HG03439 (cell line): ENCODE results near the gene CLASP2.
A peak's percentile ranks its signal among the peaks of the same experiment; 100 is the strongest.
"Not testable (repeated sequence)": the region's sequence is repeated elsewhere in the genome, so short reads cannot be mapped to it uniquely, and the experiment has no call there.

Source experiments
- ATAC-seq: cut with Tn5 transposase; IDR thresholded peaks from one replicate; pipeline ENCODE4 v1.9.1; 2021; ENCODE audit warnings: mild to moderate bottlenecking, moderate library complexity; ENCODE audit not compliant: unreplicated experiment

The CLASP2 gene

GRCh38 chr3:33717866-33718594, at the start of gene CLASP2:
CLASP2 (minus strand) TSS chr3:33718254; CDS start chr3:33718002, 252 bp downstream.
- peak; percentile 92 for ATAC-seq

GRCh38 chr3:33758864-33759263, 40.8 kb upstream of the CLASP2 start:
- no peak for ATAC-seq

GRCh38 chr3:33758281-33758680, 40.2 kb upstream of the CLASP2 start:
- no peak for ATAC-seq

- ATAC-seq: not testable (repeated sequence)
Observed at GRCh38 chr3:33754391-33754790, 36.3 kb upstream of the CLASP2 start.

GRCh38 chr3:33751336-33751735, 33.3 kb upstream of the CLASP2 start:
- no peak for ATAC-seq

GRCh38 chr3:33750211-33750548, 32.1 kb upstream of the CLASP2 start:
- no peak for ATAC-seq

GRCh38 chr3:33749546-33750210, 31.6 kb upstream of the CLASP2 start:
- no peak for ATAC-seq

- no peak for ATAC-seq
Observed at GRCh38 chr3:33746416-33747116, 28.5 kb upstream of the CLASP2 start.

GRCh38 chr3:33737146-33737545, 19.1 kb upstream of the CLASP2 start:
- ATAC-seq: no peak

GRCh38 chr3:33732394-33732793, 14.3 kb upstream of the CLASP2 start:
- ATAC-seq: no peak

GRCh38 chr3:33729993-33730392, 11.9 kb upstream of the CLASP2 start:
- peak; percentile 59 for ATAC-seq

GRCh38 chr3:33724256-33724655, 6.2 kb upstream of the CLASP2 start:
- ATAC-seq: no peak

- ATAC-seq: no peak
Observed at GRCh38 chr3:33722626-33723370, 4.7 kb upstream of the CLASP2 start.

- no peak for ATAC-seq
Observed at GRCh38 chr3:33722191-33722590, 4.1 kb upstream of the CLASP2 start.

- no peak for ATAC-seq
Observed at GRCh38 chr3:33718595-33718907, 497 bp upstream of the CLASP2 start.

GRCh38 chr3:33717616-33717865, 513 bp downstream of the CLASP2 start:
- ATAC-seq: peak; percentile 59

- no peak for ATAC-seq
Observed at GRCh38 chr3:33716227-33716626, 1.8 kb downstream of the CLASP2 start.

GRCh38 chr3:33711100-33711499, 7.0 kb downstream of the CLASP2 start:
- ATAC-seq: no peak

- ATAC-seq: no peak
Observed at GRCh38 chr3:33706056-33706455, 12.0 kb downstream of the CLASP2 start.

GRCh38 chr3:33704891-33705290, 13.2 kb downstream of the CLASP2 start:
- no peak for ATAC-seq

GRCh38 chr3:33699275-33699674, 18.8 kb downstream of the CLASP2 start:
- no peak for ATAC-seq

GRCh38 chr3:33694944-33695343, 23.1 kb downstream of the CLASP2 start:
- no peak for ATAC-seq
